Testis (tissue), 2 donors: ENCODE measurements around the gene DMRTA2.

Experiments used
- POLR2A ChIP-seq: fragments of 450-650 bp; IDR thresholded peaks from one replicate; pipeline ENCODE4 v1.6.1; 2017; ENCODE audit warnings: antibody characterized with exemption, mild to moderate bottlenecking, moderate library complexity
- TF ChIP-seq, protein P1 (sequence below), 3 experiments: fragments of 450-650 bp in 2 of 3; fragments of 200-600 bp in 1 of 3; sonication (generic) in 1 of 3; IDR thresholded peaks; one replicate each; pipeline ENCODE4 v1.5.1; 2016 to 2019; ENCODE audit warnings: antibody characterized with exemption in 3 of 3, mild to moderate bottlenecking in 2 of 3, moderate library complexity in 1 of 3

DNA sequence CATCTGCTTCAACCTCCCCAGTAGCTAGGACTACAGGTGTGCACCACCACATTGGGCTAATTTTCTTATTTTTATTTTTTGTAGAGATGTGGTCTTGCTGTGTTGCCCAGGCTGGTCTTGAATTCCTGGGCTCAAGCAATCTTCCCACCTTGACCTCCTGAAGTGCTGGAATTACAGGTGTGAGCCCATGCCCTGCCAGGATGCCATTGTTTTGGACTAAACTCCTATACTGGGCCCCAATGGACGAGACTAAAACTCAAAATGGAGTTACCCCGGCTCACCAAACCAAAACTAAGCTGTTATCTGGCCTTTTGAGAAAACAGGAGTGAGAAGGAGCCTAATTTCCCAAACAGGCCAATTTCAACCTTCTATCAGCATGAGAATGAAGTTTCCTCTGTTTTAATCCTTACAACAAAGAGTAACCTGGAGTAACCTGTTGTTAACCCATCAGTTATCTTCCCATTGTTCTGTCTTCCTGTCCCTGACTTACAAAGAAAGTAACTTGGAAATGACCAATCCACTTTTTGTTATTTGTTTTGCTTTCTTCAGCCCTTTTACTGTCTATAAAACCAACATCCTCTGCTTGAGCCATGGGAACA lies 29.6 kb downstream of the DMRTA2 start:
- TF ChIP-seq, protein P1, sequence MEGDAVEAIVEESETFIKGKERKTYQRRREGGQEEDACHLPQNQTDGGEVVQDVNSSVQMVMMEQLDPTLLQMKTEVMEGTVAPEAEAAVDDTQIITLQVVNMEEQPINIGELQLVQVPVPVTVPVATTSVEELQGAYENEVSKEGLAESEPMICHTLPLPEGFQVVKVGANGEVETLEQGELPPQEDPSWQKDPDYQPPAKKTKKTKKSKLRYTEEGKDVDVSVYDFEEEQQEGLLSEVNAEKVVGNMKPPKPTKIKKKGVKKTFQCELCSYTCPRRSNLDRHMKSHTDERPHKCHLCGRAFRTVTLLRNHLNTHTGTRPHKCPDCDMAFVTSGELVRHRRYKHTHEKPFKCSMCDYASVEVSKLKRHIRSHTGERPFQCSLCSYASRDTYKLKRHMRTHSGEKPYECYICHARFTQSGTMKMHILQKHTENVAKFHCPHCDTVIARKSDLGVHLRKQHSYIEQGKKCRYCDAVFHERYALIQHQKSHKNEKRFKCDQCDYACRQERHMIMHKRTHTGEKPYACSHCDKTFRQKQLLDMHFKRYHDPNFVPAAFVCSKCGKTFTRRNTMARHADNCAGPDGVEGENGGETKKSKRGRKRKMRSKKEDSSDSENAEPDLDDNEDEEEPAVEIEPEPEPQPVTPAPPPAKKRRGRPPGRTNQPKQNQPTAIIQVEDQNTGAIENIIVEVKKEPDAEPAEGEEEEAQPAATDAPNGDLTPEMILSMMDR (IDR thresholded peaks at IDR 0.05): no peak
- TF ChIP-seq POLR2A: no peak
